ENCODE results near the gene ADCY7. TPM values are rescaled to one million over a fixed set of nuclear protein-coding genes. Genes with fewer than 3 reads are reported as not detected.

The ADCY7 gene
- total and polyA plus RNA-seq, 9 of the 15 experiments (the other 6 are each of a cell fraction or from before 2014, with no cell fraction given), result 2.3 to 108 (median 28.6) TPM

DNA sequence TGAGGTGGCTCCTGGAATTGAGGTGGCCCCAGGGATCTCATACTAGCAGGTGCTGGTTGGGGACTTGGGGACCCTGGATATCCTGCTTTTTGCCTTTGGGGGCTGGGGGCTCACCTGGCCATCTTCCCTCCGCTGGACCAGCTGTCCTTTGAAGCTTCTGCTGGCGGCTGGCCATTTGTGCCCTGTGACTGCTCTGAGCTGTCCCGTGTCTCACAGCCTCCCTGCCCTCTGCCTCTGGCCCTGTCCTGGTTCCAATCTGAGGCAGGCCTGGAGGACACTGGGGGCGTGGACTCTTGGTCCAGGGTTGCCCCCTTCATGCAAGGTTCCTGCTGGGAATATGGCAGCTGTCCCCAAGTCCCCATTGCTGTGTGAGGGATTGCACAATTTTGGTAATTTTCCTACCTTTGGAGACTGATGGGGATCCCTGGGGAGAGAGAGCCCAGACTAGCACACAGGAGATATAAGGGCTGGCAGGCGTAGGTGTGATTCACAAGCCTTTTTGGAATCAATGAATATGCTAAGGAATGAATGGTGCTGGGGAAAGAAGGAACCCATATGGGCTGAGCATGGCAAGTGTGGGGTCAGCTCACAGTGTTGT is 19.2 kb downstream of the ADCY7 start:
- no peak overlapping the region for H3K4me3 ChIP-seq
- CTCF ChIA-PET (ENCODE audit: low intra/inter-chr PET ratio), result no interaction called here
- H3K4me1 ChIP-seq (replicated peaks in 1 of 2; ENCODE audit: control insufficient read depth in 2 of 2, insufficient read depth in 2 of 2, low read length in 2 of 2), result peaks cover 26 to 47% of the 10 kb centered on the region in 2 experiments
- H3K27ac ChIP-seq (ENCODE audit: extremely low read depth, low read depth, low read length), result no peak overlapping the region
- peaks cover 80% of the 10 kb centered on the region; the same call in 2 of the 3 replicates for H3K36me3 ChIP-seq (ENCODE audit: control insufficient read depth, insufficient read depth, low read length)
- BruUV-seq (replicated peaks), result no TSS peak
- no peak overlapping the region for H3K4me2 ChIP-seq (ENCODE audit: insufficient read depth, low read length)
- FAIRE-seq (no peak), DNase-seq (ENCODE audit: extremely low read depth in 1 of 4, low spot score in 3 of 4) (no peak), ATAC-seq (no peak)
- WGBS (ENCODE audit: insufficient coverage, low coverage, missing lambda C conversion rate), result 88% methylated on average over 5 of the region's 5 CpGs
- H3K9me1 ChIP-seq (ENCODE audit: control insufficient read depth, insufficient read depth, low read length), result peaks cover 9% of the 10 kb centered on the region
- POLR2A ChIA-PET, result interaction anchor here (0.6 kb wide), 1 partner anchor 10 kb away, joined by 3 read pairs; no protein-coding TSS in a partner anchor
- H4K20me1 ChIP-seq (replicated peaks; ENCODE audit: control insufficient read depth, insufficient read depth, low read length), result peaks cover 21% of the 10 kb centered on the region
- H3K9ac ChIP-seq (ENCODE audit: insufficient read depth in 1 of 2, low read depth in 2 of 2, low read length in 2 of 2), result no peak overlapping the region
- H3K9me3 ChIP-seq (replicated peaks; ENCODE audit: control insufficient read depth, insufficient read depth, low read depth, low read length), result peaks cover 2% of the 10 kb centered on the region
- peaks cover 74% of the 10 kb centered on the region for H3K79me2 ChIP-seq (ENCODE audit: control insufficient read depth, insufficient read depth, low read length)
- in situ Hi-C loops (cut with MboI) (no loop called here), intact Hi-C loops (cut with micrococcal nuclease) (no loop called here)
- H2AFZ ChIP-seq (ENCODE audit: low read depth, low read length), result no peak overlapping the region
- TF ChIP-seq TFAM (CRISPR knock-in tag; conservative IDR thresholded peaks at IDR 0.05), result no peak
- TF ChIP-seq MCM2 (IDR thresholded peaks at IDR 0.05; ENCODE audit: low read depth), result no peak
- no peak for TF ChIP-seq FOXA1 (IDR thresholded peaks at IDR 0.05; ENCODE audit: borderline replicate concordance)
- TF ChIP-seq CEBPB (tag; IDR thresholded peaks at IDR 0.05), result 0 out of 2 replicates have a peak, but pooled peaks have one; percentile 7
- TF ChIP-seq, protein P1, sequence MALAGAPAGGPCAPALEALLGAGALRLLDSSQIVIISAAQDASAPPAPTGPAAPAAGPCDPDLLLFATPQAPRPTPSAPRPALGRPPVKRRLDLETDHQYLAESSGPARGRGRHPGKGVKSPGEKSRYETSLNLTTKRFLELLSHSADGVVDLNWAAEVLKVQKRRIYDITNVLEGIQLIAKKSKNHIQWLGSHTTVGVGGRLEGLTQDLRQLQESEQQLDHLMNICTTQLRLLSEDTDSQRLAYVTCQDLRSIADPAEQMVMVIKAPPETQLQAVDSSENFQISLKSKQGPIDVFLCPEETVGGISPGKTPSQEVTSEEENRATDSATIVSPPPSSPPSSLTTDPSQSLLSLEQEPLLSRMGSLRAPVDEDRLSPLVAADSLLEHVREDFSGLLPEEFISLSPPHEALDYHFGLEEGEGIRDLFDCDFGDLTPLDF (CRISPR knock-in tag; IDR thresholded peaks at IDR 0.05), result no peak
- TF ChIP-seq CBX2 (IDR thresholded peaks at IDR 0.05; ENCODE audit: insufficient read depth, low read length, poor library complexity, severe bottlenecking), result no peak
- TF ChIP-seq EZH2 (IDR thresholded peaks at IDR 0.05; ENCODE audit: borderline replicate concordance, low read depth, low read length), result no peak
- H3K27me3 ChIP-seq (ENCODE audit: control insufficient read depth in 2 of 2, insufficient read depth in 2 of 2, low read length in 2 of 2), result no peaks in the 10 kb centered on the region
